Activated CD8-positive, alpha-beta memory T cell treated with anti-CD3 and anti-CD28 coated beads, Interleukin-2, amount 50 U/mL, for 24 hours (primary cell): Measurements from ENCODE around the gene SPATA31D4.

Source experiments
- DNase-seq: peaks from one replicate; pipeline ENCODE4 v3.0.0-alpha.2; 2020; ENCODE audit errors: extremely low read depth

SPATA31D4 gene

GRCh38 chr9:81964218-81965171, 36.3 kb downstream of the SPATA31D4 start:
- DNase-seq: no peak

- DNase-seq: no peak
Measured at GRCh38 chr9:81968026-81968425, 39.8 kb downstream of the SPATA31D4 start.

GRCh38 chr9:81969971-81970370, 41.7 kb downstream of the SPATA31D4 start:
- DNase-seq: no peak

- DNase-seq: no peak
Measured at GRCh38 chr9:81971727-81972126, 43.5 kb downstream of the SPATA31D4 start.

- DNase-seq: no peak
Measured at GRCh38 chr9:81974764-81975163, 46.5 kb downstream of the SPATA31D4 start.

- DNase-seq: no peak
Measured at GRCh38 chr9:81976351-81976750, 48.1 kb downstream of the SPATA31D4 start.

GRCh38 chr9:81979196-81979595, 51.0 kb downstream of the SPATA31D4 start:
- DNase-seq: no peak

- DNase-seq: no peak
Measured at GRCh38 chr9:81980568-81980967, 52.3 kb downstream of the SPATA31D4 start.

GRCh38 chr9:81981883-81982282, 53.7 kb downstream of the SPATA31D4 start:
- no peak for DNase-seq
